ENCODE results near the gene MYZAP.
"Not testable (repeated sequence)": the region's sequence is repeated elsewhere in the genome, so short reads cannot be mapped to it uniquely, and the experiment has no call there.

The MYZAP gene

GRCh38 chr15:57595011-57595866 lies 3.5 kb downstream of the MYZAP start:
- no peak for DNase-seq

GRCh38 chr15:57596301-57596855 lies 4.7 kb downstream of the MYZAP start:
- DNase-seq: no peak

- DNase-seq: no peak
These were observed 5.3 kb downstream of the MYZAP start for GRCh38 chr15:57596978-57597377.

- no peak for DNase-seq
These were observed 5.7 kb downstream of the MYZAP start for GRCh38 chr15:57597431-57597830.

GRCh38 chr15:57598346-57598745 lies 6.6 kb downstream of the MYZAP start:
- DNase-seq: no peak

GRCh38 chr15:57599296-57599810 lies 7.6 kb downstream of the MYZAP start:
- no peak for DNase-seq

GRCh38 chr15:57600197-57600596 lies 8.5 kb downstream of the MYZAP start:
- no peak for DNase-seq

- DNase-seq: no peak
These were observed 12.8 kb downstream of the MYZAP start for GRCh38 chr15:57604507-57604906.

GRCh38 chr15:57605491-57605890 lies 13.8 kb downstream of the MYZAP start:
- DNase-seq: no peak

GRCh38 chr15:57606048-57606447 lies 14.3 kb downstream of the MYZAP start:
- no peak for DNase-seq

GRCh38 chr15:57606816-57607215 lies 15.1 kb downstream of the MYZAP start:
- DNase-seq: no peak

GRCh38 chr15:57607570-57608000 lies 15.9 kb downstream of the MYZAP start:
- DNase-seq: no peak

GRCh38 chr15:57609805-57610529 lies 18.3 kb downstream of the MYZAP start:
- no peak for DNase-seq

- no peak for DNase-seq
These were observed 19.4 kb downstream of the MYZAP start for GRCh38 chr15:57611123-57611522.

GRCh38 chr15:57611938-57612337 lies 20.2 kb downstream of the MYZAP start:
- DNase-seq: no peak

GRCh38 chr15:57614241-57614640 lies 22.5 kb downstream of the MYZAP start:
- no peak for DNase-seq

- not testable (repeated sequence) for DNase-seq
These were observed 24.3 kb downstream of the MYZAP start for GRCh38 chr15:57615951-57616496.

- DNase-seq: no peak
These were observed 26.6 kb downstream of the MYZAP start for GRCh38 chr15:57618325-57618724.

- DNase-seq: no peak
These were observed 28.0 kb downstream of the MYZAP start for GRCh38 chr15:57619746-57620145.

GRCh38 chr15:57624730-57625129 lies 33.0 kb downstream of the MYZAP start:
- no peak for DNase-seq

GRCh38 chr15:57625703-57626448 lies 34.2 kb downstream of the MYZAP start:
- DNase-seq: no peak

GRCh38 chr15:57626713-57627440 lies 35.2 kb downstream of the MYZAP start:
- no peak for DNase-seq

Measured in stimulated activated CD4-positive, alpha-beta T cell treated with anti-CD3 and anti-CD28 coated beads, Interleukin-2, amount 100 ng/mL, for 24 hours (primary cell).